Hepatocyte (in vitro differentiated cells): ENCODE data around the gene PTGIS. TPM values are rescaled to one million over a fixed set of nuclear protein-coding genes. Genes with fewer than 3 reads are reported as not detected.

ENCODE experiments used
- DNase-seq: peaks from one replicate; pipeline ENCODE4 v3.0.0-alpha.2; 2016; ENCODE audit warnings: low spot score
- H2AFZ ChIP-seq: fragments of 200-600 bp; sonication (generic); 2 replicates; pipeline ENCODE4 v1.6.0; 2016; ENCODE audit warnings: antibody characterized with exemption, mild to moderate bottlenecking
- H3K27ac ChIP-seq: fragments of 200-600 bp; sonication (generic); 2 replicates; pipeline ENCODE4 v1.5.1; 2016; ENCODE audit warnings: mild to moderate bottlenecking
- H3K27me3 ChIP-seq: fragments of 200-600 bp; sonication (generic); 2 replicates; pipeline ENCODE4 v1.6.1; 2016
- H3K36me3 ChIP-seq: fragments of 200-600 bp; sonication (generic); replicated peaks from 2 replicates; pipeline ENCODE4 v1.5.1; 2016; ENCODE audit warnings: low read depth; ENCODE audit not compliant: insufficient read depth
- H3K4me1 ChIP-seq: fragments of 200-600 bp; sonication (generic); 2 replicates; pipeline ENCODE4 v1.5.1; 2016; ENCODE audit warnings: mild to moderate bottlenecking, moderate library complexity; ENCODE audit not compliant: insufficient read depth
- H3K4me2 ChIP-seq: fragments of 200-600 bp; sonication (generic); 2 replicates; pipeline ENCODE4 v1.6.0; 2016
- H3K4me3 ChIP-seq: fragments of 200-600 bp; sonication (generic); 2 replicates; pipeline ENCODE4 v1.5.1; 2016; ENCODE audit warnings: mild to moderate bottlenecking
- H3K79me2 ChIP-seq: fragments of 200-600 bp; sonication (generic); 2 replicates; pipeline ENCODE4 v1.6.0; 2017; ENCODE audit warnings: mild to moderate bottlenecking
- H3K9me2 ChIP-seq: fragments of 200-600 bp; sonication (generic); replicated peaks from 2 replicates; pipeline ENCODE4 v1.6.0; 2017; ENCODE audit warnings: mild to moderate bottlenecking; ENCODE audit not compliant: insufficient read depth
- H3K9me3 ChIP-seq: fragments of 200-600 bp; sonication (generic); 2 replicates; pipeline ENCODE4 v1.5.1; 2016; ENCODE audit warnings: low read depth, mild to moderate bottlenecking
- H4K20me1 ChIP-seq: fragments of 200-600 bp; sonication (generic); 2 replicates; pipeline ENCODE4 v1.6.0; 2016; ENCODE audit warnings: mild to moderate bottlenecking; ENCODE audit not compliant: insufficient read depth, poor library complexity, severe bottlenecking
- CTCF ChIP-seq: fragments of 200-600 bp; sonication (generic); IDR thresholded peaks from 2 replicates; pipeline ENCODE4 v1.5.1; 2016; ENCODE audit warnings: antibody characterized with exemption, mild to moderate bottlenecking; ENCODE audit not compliant: poor library complexity
- EZH2 ChIP-seq: fragments of 200-600 bp; sonication (generic); IDR thresholded peaks from 2 replicates; pipeline ENCODE4 v1.6.1; 2016; ENCODE audit warnings: antibody characterized with exemption, mild to moderate bottlenecking, borderline replicate concordance
- EZH2phosphoT487 ChIP-seq: fragments of 200-600 bp; sonication (generic); IDR thresholded peaks from one replicate; pipeline ENCODE4 v1.6.1; 2018; ENCODE audit warnings: antibody characterized with exemption, mild to moderate bottlenecking, low read depth, moderate library complexity; ENCODE audit not compliant: unreplicated experiment, severe bottlenecking
- WGBS: methylation state at CpG from one replicate; pipeline ENCODE4 v1.1.6; 2016; ENCODE audit warnings: low lambda C conversion rate; ENCODE audit errors: missing lambda C conversion rate; 5-methylcytosine and 5-hydroxymethylcytosine counted together
- polyA plus RNA-seq: library from polyadenylated mRNA; unstranded; fragments of >200 nt; fragmentation: Nextera tagmentation; extraction: Ambion mirVana; gene quantifications from 2 replicates; pipeline ENCODE4 v1.2.1, GENCODE V29; 2016
- total RNA-seq: library from RNA; depleted of rRNA; stranded (reverse); fragments of >200 nt; gene quantifications from 2 replicates; pipeline ENCODE4 v1.2.3, GENCODE V29; 2014

Gene PTGIS
- total and polyA plus RNA-seq, 2 experiments from 2014 or later: 25.4 to 26.1 TPM

GRCh38 chr20:49461894-49462620, 105.9 kb downstream of the PTGIS start:
- H3K79me2 ChIP-seq: no peaks in the 10 kb centered on the region
- no peaks in the 10 kb centered on the region for H3K36me3 ChIP-seq
- H3K4me1 ChIP-seq: no peaks in the 10 kb centered on the region
- H2AFZ ChIP-seq: no peak overlapping the region
- H3K27ac ChIP-seq: no peak overlapping the region
- TF ChIP-seq EZH2 (no peak), CTCF (no peak), EZH2phosphoT487 (no peak)
- H3K4me3 ChIP-seq: no peak overlapping the region
- WGBS: 91% methylated on average over 9 of the region's 9 CpGs
- no peak for DNase-seq
- no peaks in the 10 kb centered on the region for H3K9me3 ChIP-seq
- H3K9me2 ChIP-seq: no peaks in the 10 kb centered on the region
- H3K27me3 ChIP-seq: no peaks in the 10 kb centered on the region
- H3K4me2 ChIP-seq: no peak overlapping the region
- H4K20me1 ChIP-seq: no peaks in the 10 kb centered on the region

GRCh38 chr20:49460916-49461315, 107.0 kb downstream of the PTGIS start:
- Histone ChIP-seq H2AFZ (no peak overlapping the region), H3K4me2 (no peak overlapping the region), H3K36me3 (no peaks in the 10 kb centered on the region), H3K9me2 (no peaks in the 10 kb centered on the region), H3K79me2 (no peaks in the 10 kb centered on the region), H3K27me3 (no peaks in the 10 kb centered on the region), H3K4me1 (no peaks in the 10 kb centered on the region), H3K4me3 (no peak overlapping the region), H3K27ac (no peak overlapping the region), H4K20me1 (no peaks in the 10 kb centered on the region), H3K9me3 (no peaks in the 10 kb centered on the region)
- no peak for DNase-seq
- WGBS: 80% methylated on average over 5 of the region's 5 CpGs
- TF ChIP-seq EZH2phosphoT487 (no peak), CTCF (no peak), EZH2 (no peak)

GRCh38 chr20:49460131-49460530, 107.8 kb downstream of the PTGIS start:
- H3K9me3 ChIP-seq: no peaks in the 10 kb centered on the region
- no peak overlapping the region for H2AFZ ChIP-seq
- no peak for TF ChIP-seq CTCF
- TF ChIP-seq EZH2phosphoT487: no peak
- no peak for TF ChIP-seq EZH2
- no peak for DNase-seq
- H3K36me3 ChIP-seq: no peaks in the 10 kb centered on the region
- 90% methylated on average over 6 of the region's 6 CpGs for WGBS
- no peak overlapping the region for H3K4me2 ChIP-seq
- H3K9me2 ChIP-seq: no peaks in the 10 kb centered on the region
- H3K4me1 ChIP-seq: no peaks in the 10 kb centered on the region
- no peak overlapping the region for H3K27ac ChIP-seq
- H4K20me1 ChIP-seq: no peaks in the 10 kb centered on the region
- H3K79me2 ChIP-seq: no peaks in the 10 kb centered on the region
- no peak overlapping the region for H3K4me3 ChIP-seq
- no peaks in the 10 kb centered on the region for H3K27me3 ChIP-seq
